Measurements from ENCODE around the gene LMX1A. TPM values are rescaled to one million over a fixed set of nuclear protein-coding genes. Genes with fewer than 3 reads are reported as not detected.

The LMX1A gene
- total RNA-seq, 1 donor from 2014 or later, result 0.11 TPM

- no peak overlapping the region for H3K4me3 ChIP-seq
- peaks cover 4% of the 10 kb centered on the region for H3K4me1 ChIP-seq
- intact Hi-C loops (cut with micrococcal nuclease), result no loop called here
- H3K9me3 ChIP-seq (replicated peaks), result no peaks in the 10 kb centered on the region
- H3K27ac ChIP-seq (replicated peaks), result no peak overlapping the region
- TF ChIP-seq, protein P1, sequence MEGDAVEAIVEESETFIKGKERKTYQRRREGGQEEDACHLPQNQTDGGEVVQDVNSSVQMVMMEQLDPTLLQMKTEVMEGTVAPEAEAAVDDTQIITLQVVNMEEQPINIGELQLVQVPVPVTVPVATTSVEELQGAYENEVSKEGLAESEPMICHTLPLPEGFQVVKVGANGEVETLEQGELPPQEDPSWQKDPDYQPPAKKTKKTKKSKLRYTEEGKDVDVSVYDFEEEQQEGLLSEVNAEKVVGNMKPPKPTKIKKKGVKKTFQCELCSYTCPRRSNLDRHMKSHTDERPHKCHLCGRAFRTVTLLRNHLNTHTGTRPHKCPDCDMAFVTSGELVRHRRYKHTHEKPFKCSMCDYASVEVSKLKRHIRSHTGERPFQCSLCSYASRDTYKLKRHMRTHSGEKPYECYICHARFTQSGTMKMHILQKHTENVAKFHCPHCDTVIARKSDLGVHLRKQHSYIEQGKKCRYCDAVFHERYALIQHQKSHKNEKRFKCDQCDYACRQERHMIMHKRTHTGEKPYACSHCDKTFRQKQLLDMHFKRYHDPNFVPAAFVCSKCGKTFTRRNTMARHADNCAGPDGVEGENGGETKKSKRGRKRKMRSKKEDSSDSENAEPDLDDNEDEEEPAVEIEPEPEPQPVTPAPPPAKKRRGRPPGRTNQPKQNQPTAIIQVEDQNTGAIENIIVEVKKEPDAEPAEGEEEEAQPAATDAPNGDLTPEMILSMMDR (IDR thresholded peaks at IDR 0.05; ENCODE audit: borderline replicate concordance), result no peak
- no peaks in the 10 kb centered on the region for H3K36me3 ChIP-seq
- no peak for DNase-seq
- peaks cover 34% of the 10 kb centered on the region for H3K27me3 ChIP-seq (ENCODE audit: low read depth)
Observed at GRCh38 chr1:165217958-165218357, 138.6 kb downstream of the LMX1A start.

GRCh38 chr1:165216254-165216653 is 140.3 kb downstream of the LMX1A start:
- Histone ChIP-seq H3K27me3 (ENCODE audit: low read depth) (peaks cover 38% of the 10 kb centered on the region), H3K27ac (replicated peaks) (no peak overlapping the region), H3K4me3 (no peak overlapping the region), H3K9me3 (replicated peaks) (no peaks in the 10 kb centered on the region), H3K36me3 (no peaks in the 10 kb centered on the region), H3K4me1 (peaks cover 1% of the 10 kb centered on the region)
- intact Hi-C loops (cut with micrococcal nuclease), result no loop called here
- TF ChIP-seq, protein P1 (IDR thresholded peaks at IDR 0.05; ENCODE audit: borderline replicate concordance), result no peak
- DNase-seq, result no peak

- no peaks in the 10 kb centered on the region for H3K4me1 ChIP-seq
- no peak overlapping the region for H3K27ac ChIP-seq (replicated peaks)
- no peak for DNase-seq
- no peaks in the 10 kb centered on the region for H3K9me3 ChIP-seq (replicated peaks)
- H3K27me3 ChIP-seq (ENCODE audit: low read depth), result peaks cover 38% of the 10 kb centered on the region
- H3K36me3 ChIP-seq, result no peaks in the 10 kb centered on the region
- TF ChIP-seq, protein P1 (IDR thresholded peaks at IDR 0.05; ENCODE audit: borderline replicate concordance), result no peak
- intact Hi-C loops (cut with micrococcal nuclease), result no loop called here
- H3K4me3 ChIP-seq, result no peak overlapping the region
Observed at GRCh38 chr1:165215676-165216075, 140.8 kb downstream of the LMX1A start.

GRCh38 chr1:165212229-165212628 is 144.3 kb downstream of the LMX1A start:
- TF ChIP-seq, protein P1 (IDR thresholded peaks at IDR 0.05; ENCODE audit: borderline replicate concordance), result no peak
- Histone ChIP-seq H3K9me3 (replicated peaks) (no peaks in the 10 kb centered on the region), H3K4me1 (no peaks in the 10 kb centered on the region), H3K4me3 (no peak overlapping the region), H3K27ac (replicated peaks) (no peak overlapping the region), H3K27me3 (ENCODE audit: low read depth) (peaks cover 41% of the 10 kb centered on the region), H3K36me3 (no peaks in the 10 kb centered on the region)
- intact Hi-C loops (cut with micrococcal nuclease), result no loop called here
- DNase-seq, result no peak

DNA sequence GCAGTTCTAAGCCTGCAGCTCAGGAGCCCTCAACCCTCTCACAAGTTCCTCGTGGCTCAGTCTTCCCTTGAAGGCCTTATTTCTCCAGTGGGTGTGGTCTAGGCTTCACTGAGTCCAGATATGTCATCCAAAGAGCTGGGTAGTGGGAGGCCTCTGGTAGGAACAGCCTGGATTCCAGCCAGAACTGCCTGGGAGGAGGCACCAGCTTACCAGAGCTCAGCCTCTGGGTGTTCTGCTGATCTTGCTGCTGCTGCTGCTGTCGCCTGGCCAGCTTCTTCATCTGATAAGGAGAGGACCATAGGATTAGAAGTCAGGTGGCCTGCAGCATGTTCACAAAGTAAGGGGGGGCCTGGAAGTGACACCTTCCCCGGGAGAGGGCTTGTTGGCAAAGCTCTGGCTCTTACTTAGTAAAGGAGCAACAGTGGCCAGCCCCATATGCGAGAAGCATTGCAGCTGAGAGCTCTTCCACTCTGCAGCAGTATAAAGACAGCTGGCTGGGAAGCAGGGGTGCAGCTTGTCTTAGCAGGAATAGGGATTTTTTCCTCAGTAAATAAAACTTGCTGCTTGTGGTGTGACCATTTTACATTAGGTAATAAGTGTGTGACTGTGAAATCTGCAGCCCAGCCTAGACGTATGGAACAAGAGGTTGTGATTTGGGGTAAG is 148.5 kb downstream of the LMX1A start:
- no peak for DNase-seq
- TF ChIP-seq, protein P1 (IDR thresholded peaks at IDR 0.05; ENCODE audit: borderline replicate concordance), result no peak

More for the DNA sequence above, 148.5 kb downstream of the LMX1A start:
- Histone ChIP-seq H3K36me3 (no peaks in the 10 kb centered on the region), H3K4me3 (no peak overlapping the region), H3K4me1 (no peaks in the 10 kb centered on the region), H3K27ac (replicated peaks) (no peak overlapping the region), H3K9me3 (replicated peaks) (no peaks in the 10 kb centered on the region), H3K27me3 (ENCODE audit: low read depth) (peaks cover 12% of the 10 kb centered on the region)
- intact Hi-C loops (cut with micrococcal nuclease), result no loop called here
